SK-N-SH treated with all-trans-retinoic acid at 6 μM for 48 hours (cell line): ENCODE data around the gene PLXNC1.

Source experiments
- ARNTL ChIP-seq: fragments of 450-650 bp; formaldehyde crosslinking; IDR thresholded peaks from 2 replicates; pipeline ENCODE4 v1.5.0; 2020; ENCODE audit warnings: low read depth, mild to moderate bottlenecking, moderate library complexity, borderline replicate concordance
- CSDC2 ChIP-seq: fragments of 250-450 bp; sonication (Bioruptor Pico); IDR thresholded peaks from 2 replicates; pipeline ENCODE4 v1.5.0; 2020; ENCODE audit warnings: mild to moderate bottlenecking, moderate library complexity
- ESRRG ChIP-seq: fragments of 250-450 bp; sonication (Bioruptor Pico); IDR thresholded peaks from 2 replicates; pipeline ENCODE4 v1.6.1; 2021; ENCODE audit warnings: mild to moderate bottlenecking
- GLIS3 ChIP-seq: fragments of 250-450 bp; sonication (Bioruptor Pico); IDR thresholded peaks from 2 replicates; pipeline ENCODE4 v1.5.0; 2020; ENCODE audit warnings: mild to moderate bottlenecking, moderate library complexity
- ISL1 ChIP-seq: fragments of 250-450 bp; sonication (Bioruptor Pico); IDR thresholded peaks from 2 replicates; pipeline ENCODE4 v2.1.2; 2022; ENCODE audit warnings: mild to moderate bottlenecking, moderate library complexity
- RARB ChIP-seq: fragments of 250-450 bp; sonication (Bioruptor Pico); IDR thresholded peaks from 2 replicates; pipeline ENCODE4 v1.8.0; 2021; ENCODE audit warnings: mild to moderate bottlenecking, moderate library complexity
- SNAI2 ChIP-seq: fragments of 250-450 bp; sonication (Bioruptor Pico); IDR thresholded peaks from 2 replicates; pipeline ENCODE4 v1.5.0; 2020; ENCODE audit warnings: mild to moderate bottlenecking, moderate library complexity
- TOX ChIP-seq: fragments of 250-450 bp; sonication (Bioruptor Pico); IDR thresholded peaks from 2 replicates; pipeline ENCODE4 v1.8.0; 2021; ENCODE audit warnings: mild to moderate bottlenecking, moderate library complexity, borderline replicate concordance
- ZC3H10 ChIP-seq: fragments of 250-450 bp; sonication (Bioruptor Pico); IDR thresholded peaks from 2 replicates; pipeline ENCODE4 v1.5.1; 2021; ENCODE audit warnings: mild to moderate bottlenecking, moderate library complexity
- ZFP30 ChIP-seq: fragments of 450-650 bp; formaldehyde crosslinking; IDR thresholded peaks from 2 replicates; pipeline ENCODE4 v1.5.0; 2022; ENCODE audit warnings: mild to moderate bottlenecking, moderate library complexity
- ZNF70 ChIP-seq: fragments of 450-650 bp; formaldehyde crosslinking; IDR thresholded peaks from 2 replicates; pipeline ENCODE4 v1.5.0; 2020; ENCODE audit warnings: mild to moderate bottlenecking, moderate library complexity
- TF ChIP-seq, protein P1 (sequence below): fragments of 250-450 bp; sonication (Bioruptor Pico); IDR thresholded peaks from 2 replicates; pipeline ENCODE4 v1.8.0; 2020; ENCODE audit warnings: mild to moderate bottlenecking, moderate library complexity, borderline replicate concordance
- TF ChIP-seq, protein P2 (sequence below): fragments of 250-450 bp; sonication (Bioruptor Pico); IDR thresholded peaks from 2 replicates; pipeline ENCODE4 v1.8.0; 2021; ENCODE audit warnings: low read depth, mild to moderate bottlenecking, moderate library complexity, borderline replicate concordance
- TF ChIP-seq, protein P3 (sequence below): fragments of 250-450 bp; sonication (Bioruptor Pico); IDR thresholded peaks from 2 replicates; pipeline ENCODE4 v1.5.1; 2020; ENCODE audit warnings: low read depth, mild to moderate bottlenecking, moderate library complexity

DNA sequence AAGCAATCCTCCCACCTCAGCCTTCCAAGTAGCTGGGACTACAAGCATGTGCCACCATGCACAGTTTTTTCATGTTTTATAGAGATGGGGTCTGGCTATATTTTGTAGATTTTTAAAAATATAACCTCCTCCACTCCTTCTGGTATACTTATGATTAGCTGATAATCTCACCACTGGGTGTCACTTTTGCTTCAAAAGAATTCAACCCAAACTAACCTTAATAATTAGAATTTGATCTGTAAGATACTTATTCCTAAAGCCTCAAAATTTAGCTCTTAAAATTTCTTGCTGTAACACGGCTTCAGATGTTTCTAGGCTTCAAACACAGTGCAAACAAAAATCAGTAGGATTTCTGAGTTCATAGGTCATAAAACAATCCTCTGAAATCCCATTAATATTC, 181.0 kb downstream of the PLXNC1 start:
- TF ChIP-seq ZNF70 (CRISPR knock-in tag) (no peak), ARNTL (CRISPR knock-in tag) (no peak), SNAI2 (no peak), RARB (no peak), CSDC2 (CRISPR knock-in tag) (no peak), ZFP30 (CRISPR knock-in tag) (no peak), GLIS3 (CRISPR knock-in tag) (no peak), ZC3H10 (CRISPR knock-in tag) (no peak), TOX (no peak), ESRRG (no peak), ISL1 (CRISPR knock-in tag) (no peak)
- TF ChIP-seq, protein P1, sequence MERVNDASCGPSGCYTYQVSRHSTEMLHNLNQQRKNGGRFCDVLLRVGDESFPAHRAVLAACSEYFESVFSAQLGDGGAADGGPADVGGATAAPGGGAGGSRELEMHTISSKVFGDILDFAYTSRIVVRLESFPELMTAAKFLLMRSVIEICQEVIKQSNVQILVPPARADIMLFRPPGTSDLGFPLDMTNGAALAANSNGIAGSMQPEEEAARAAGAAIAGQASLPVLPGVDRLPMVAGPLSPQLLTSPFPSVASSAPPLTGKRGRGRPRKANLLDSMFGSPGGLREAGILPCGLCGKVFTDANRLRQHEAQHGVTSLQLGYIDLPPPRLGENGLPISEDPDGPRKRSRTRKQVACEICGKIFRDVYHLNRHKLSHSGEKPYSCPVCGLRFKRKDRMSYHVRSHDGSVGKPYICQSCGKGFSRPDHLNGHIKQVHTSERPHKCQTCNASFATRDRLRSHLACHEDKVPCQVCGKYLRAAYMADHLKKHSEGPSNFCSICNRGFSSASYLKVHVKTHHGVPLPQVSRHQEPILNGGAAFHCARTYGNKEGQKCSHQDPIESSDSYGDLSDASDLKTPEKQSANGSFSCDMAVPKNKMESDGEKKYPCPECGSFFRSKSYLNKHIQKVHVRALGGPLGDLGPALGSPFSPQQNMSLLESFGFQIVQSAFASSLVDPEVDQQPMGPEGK (CRISPR knock-in tag): no peak
- TF ChIP-seq, protein P2, sequence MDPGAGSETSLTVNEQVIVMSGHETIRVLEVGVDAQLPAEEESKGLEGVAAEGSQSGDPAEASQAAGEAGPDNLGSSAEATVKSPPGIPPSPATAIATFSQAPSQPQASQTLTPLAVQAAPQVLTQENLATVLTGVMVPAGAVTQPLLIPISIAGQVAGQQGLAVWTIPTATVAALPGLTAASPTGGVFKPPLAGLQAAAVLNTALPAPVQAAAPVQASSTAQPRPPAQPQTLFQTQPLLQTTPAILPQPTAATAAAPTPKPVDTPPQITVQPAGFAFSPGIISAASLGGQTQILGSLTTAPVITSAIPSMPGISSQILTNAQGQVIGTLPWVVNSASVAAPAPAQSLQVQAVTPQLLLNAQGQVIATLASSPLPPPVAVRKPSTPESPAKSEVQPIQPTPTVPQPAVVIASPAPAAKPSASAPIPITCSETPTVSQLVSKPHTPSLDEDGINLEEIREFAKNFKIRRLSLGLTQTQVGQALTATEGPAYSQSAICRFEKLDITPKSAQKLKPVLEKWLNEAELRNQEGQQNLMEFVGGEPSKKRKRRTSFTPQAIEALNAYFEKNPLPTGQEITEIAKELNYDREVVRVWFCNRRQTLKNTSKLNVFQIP (CRISPR knock-in tag): no peak
- TF ChIP-seq, protein P3, sequence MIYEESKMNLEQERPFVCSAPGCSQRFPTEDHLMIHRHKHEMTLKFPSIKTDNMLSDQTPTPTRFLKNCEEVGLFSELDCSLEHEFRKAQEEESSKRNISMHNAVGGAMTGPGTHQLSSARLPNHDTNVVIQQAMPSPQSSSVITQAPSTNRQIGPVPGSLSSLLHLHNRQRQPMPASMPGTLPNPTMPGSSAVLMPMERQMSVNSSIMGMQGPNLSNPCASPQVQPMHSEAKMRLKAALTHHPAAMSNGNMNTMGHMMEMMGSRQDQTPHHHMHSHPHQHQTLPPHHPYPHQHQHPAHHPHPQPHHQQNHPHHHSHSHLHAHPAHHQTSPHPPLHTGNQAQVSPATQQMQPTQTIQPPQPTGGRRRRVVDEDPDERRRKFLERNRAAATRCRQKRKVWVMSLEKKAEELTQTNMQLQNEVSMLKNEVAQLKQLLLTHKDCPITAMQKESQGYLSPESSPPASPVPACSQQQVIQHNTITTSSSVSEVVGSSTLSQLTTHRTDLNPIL (CRISPR knock-in tag): no peak
